Measurements from ENCODE around the gene PHETA1.

The PHETA1 gene

GRCh38 chr12:111327474-111327873, 41.4 kb downstream of the PHETA1 start:
- no peak for DNase-seq
- Mint-ChIP-seq H3K36me3 (ENCODE audit: insufficient read depth) (peaks cover 9% of the 10 kb centered on the region), H3K27me3 (peaks cover 13 to 44% of the 10 kb centered on the region in 2 donors), H3K9me3 (no peaks in the 10 kb centered on the region), H3K4me3 (no peak overlapping the region), H3K27ac (peak overlapping the region in 1 of 2 donors; percentile 10), H3K4me1 (ENCODE audit: low read depth in 2 of 2) (peaks cover 0 to 4% of the 10 kb centered on the region in 2 donors)
- no peak for ATAC-seq (replicated peaks)

- H3K4me3 Mint-ChIP-seq = no peak overlapping the region
- no peak for DNase-seq
These were observed 46.3 kb downstream of the PHETA1 start for GRCh38 chr12:111322336-111323250.

GRCh38 chr12:111321317-111321716, 47.6 kb downstream of the PHETA1 start:
- no peak overlapping the region for H3K4me3 Mint-ChIP-seq
- DNase-seq = no peak
- H3K36me3 Mint-ChIP-seq (ENCODE audit: insufficient read depth) = peaks cover under 1% of the 10 kb centered on the region
- H3K9me3 Mint-ChIP-seq = no peaks in the 10 kb centered on the region
- no peak for ATAC-seq (replicated peaks)
- H3K27ac Mint-ChIP-seq = no peak overlapping the region
- H3K4me1 Mint-ChIP-seq (ENCODE audit: low read depth in 2 of 2) = no peaks in the 10 kb centered on the region
- H3K27me3 Mint-ChIP-seq = peaks cover 13 to 24% of the 10 kb centered on the region in 2 donors

More at GRCh38 chr12:111322336-111323250, 46.3 kb downstream of the PHETA1 start:
- Mint-ChIP-seq H3K27me3 (peaks cover 2 to 18% of the 10 kb centered on the region in 2 donors), H3K36me3 (ENCODE audit: insufficient read depth) (peaks cover 3% of the 10 kb centered on the region), H3K27ac (no peak overlapping the region), H3K4me1 (ENCODE audit: low read depth in 2 of 2) (no peaks in the 10 kb centered on the region), H3K9me3 (no peaks in the 10 kb centered on the region)
- no peak for ATAC-seq (replicated peaks)

GRCh38 chr12:111320258-111321050, 48.4 kb downstream of the PHETA1 start:
- ATAC-seq (replicated peaks) = no peak
- H3K4me1 Mint-ChIP-seq (ENCODE audit: low read depth in 2 of 2) = no peaks in the 10 kb centered on the region
- no peaks in the 10 kb centered on the region for H3K9me3 Mint-ChIP-seq
- no peak overlapping the region for H3K27ac Mint-ChIP-seq
- no peak overlapping the region for H3K4me3 Mint-ChIP-seq
- peaks cover 13 to 30% of the 10 kb centered on the region in 2 donors for H3K27me3 Mint-ChIP-seq
- no peak for DNase-seq
- no peaks in the 10 kb centered on the region for H3K36me3 Mint-ChIP-seq (ENCODE audit: insufficient read depth)

- Mint-ChIP-seq H3K9me3 (no peaks in the 10 kb centered on the region), H3K36me3 (ENCODE audit: insufficient read depth) (no peaks in the 10 kb centered on the region), H3K27me3 (peaks cover 18 to 38% of the 10 kb centered on the region in 2 donors), H3K27ac (no peak overlapping the region), H3K4me3 (no peak overlapping the region), H3K4me1 (ENCODE audit: low read depth in 2 of 2) (no peaks in the 10 kb centered on the region)
- DNase-seq = no peak
- ATAC-seq (replicated peaks) = no peak
These were observed 49.2 kb downstream of the PHETA1 start for GRCh38 chr12:111319600-111320257.

- no peak overlapping the region for H3K4me3 Mint-ChIP-seq
- H3K27me3 Mint-ChIP-seq = peaks cover 26 to 49% of the 10 kb centered on the region in 2 donors
- peaks cover 4 to 5% of the 10 kb centered on the region in 2 donors for H3K4me1 Mint-ChIP-seq (ENCODE audit: low read depth in 2 of 2)
- H3K36me3 Mint-ChIP-seq (ENCODE audit: insufficient read depth) = no peaks in the 10 kb centered on the region
- H3K27ac Mint-ChIP-seq = no peak overlapping the region
- ATAC-seq (replicated peaks) (no peak), DNase-seq (no peak)
- no peaks in the 10 kb centered on the region for H3K9me3 Mint-ChIP-seq
These were observed 50.4 kb downstream of the PHETA1 start for GRCh38 chr12:111318450-111318849.

- Mint-ChIP-seq H3K36me3 (ENCODE audit: insufficient read depth) (no peaks in the 10 kb centered on the region), H3K4me3 (no peak overlapping the region), H3K27ac (no peak overlapping the region), H3K4me1 (ENCODE audit: low read depth in 2 of 2) (peaks cover 4 to 5% of the 10 kb centered on the region in 2 donors), H3K27me3 (peaks cover 26 to 49% of the 10 kb centered on the region in 2 donors), H3K9me3 (no peaks in the 10 kb centered on the region)
- no peak for ATAC-seq (replicated peaks)
- DNase-seq = no peak
These were observed 52.2 kb downstream of the PHETA1 start for GRCh38 chr12:111316671-111317070.

- Mint-ChIP-seq H3K4me1 (ENCODE audit: low read depth in 2 of 2) (peaks cover 4 to 5% of the 10 kb centered on the region in 2 donors), H3K27ac (no peak overlapping the region), H3K4me3 (no peak overlapping the region), H3K36me3 (ENCODE audit: insufficient read depth) (no peaks in the 10 kb centered on the region), H3K9me3 (no peaks in the 10 kb centered on the region), H3K27me3 (peaks cover 26 to 49% of the 10 kb centered on the region in 2 donors)
- ATAC-seq (replicated peaks) (no peak), DNase-seq (no peak)
These were observed 53.8 kb downstream of the PHETA1 start for GRCh38 chr12:111314953-111315539.

GRCh38 chr12:111313833-111314259, 55.0 kb downstream of the PHETA1 start:
- no peak overlapping the region for H3K4me3 Mint-ChIP-seq
- H3K9me3 Mint-ChIP-seq = no peaks in the 10 kb centered on the region
- H3K27ac Mint-ChIP-seq = no peak overlapping the region
- H3K36me3 Mint-ChIP-seq (ENCODE audit: insufficient read depth) = no peaks in the 10 kb centered on the region
- ATAC-seq (replicated peaks) (peak; percentile 50), DNase-seq (peak; percentile 62 to 65 (median 63))
- H3K27me3 Mint-ChIP-seq = peaks cover 26 to 43% of the 10 kb centered on the region in 2 donors
- peaks cover 4 to 5% of the 10 kb centered on the region in 2 donors for H3K4me1 Mint-ChIP-seq (ENCODE audit: low read depth in 2 of 2)

- H3K36me3 Mint-ChIP-seq (ENCODE audit: insufficient read depth) = no peaks in the 10 kb centered on the region
- ATAC-seq (replicated peaks) (no peak), DNase-seq (no peak)
- no peak overlapping the region for H3K27ac Mint-ChIP-seq
- peaks cover 4 to 5% of the 10 kb centered on the region in 2 donors for H3K4me1 Mint-ChIP-seq (ENCODE audit: low read depth in 2 of 2)
- H3K9me3 Mint-ChIP-seq = no peaks in the 10 kb centered on the region
- peaks cover 25 to 39% of the 10 kb centered on the region in 2 donors for H3K27me3 Mint-ChIP-seq
- H3K4me3 Mint-ChIP-seq = no peak overlapping the region
These were observed 56.2 kb downstream of the PHETA1 start for GRCh38 chr12:111312708-111313107.

GRCh38 chr12:111312016-111312415, 56.9 kb downstream of the PHETA1 start:
- ATAC-seq (replicated peaks) (no peak), DNase-seq (no peak)
- Mint-ChIP-seq H3K4me3 (no peak overlapping the region), H3K9me3 (peaks cover 0 to 3% of the 10 kb centered on the region in 2 donors), H3K4me1 (ENCODE audit: low read depth in 2 of 2) (peaks cover 4 to 5% of the 10 kb centered on the region in 2 donors), H3K27ac (no peak overlapping the region), H3K27me3 (peaks cover 18 to 32% of the 10 kb centered on the region in 2 donors), H3K36me3 (ENCODE audit: insufficient read depth) (no peaks in the 10 kb centered on the region)

- Mint-ChIP-seq H3K4me1 (ENCODE audit: low read depth in 2 of 2) (peaks cover 4 to 5% of the 10 kb centered on the region in 2 donors), H3K36me3 (ENCODE audit: insufficient read depth) (no peaks in the 10 kb centered on the region), H3K27ac (no peak overlapping the region), H3K9me3 (peaks cover 1 to 3% of the 10 kb centered on the region in 2 donors), H3K4me3 (no peak overlapping the region), H3K27me3 (peaks cover 12 to 23% of the 10 kb centered on the region in 2 donors)
- no peak for ATAC-seq (replicated peaks)
- DNase-seq = no peak
These were observed 57.9 kb downstream of the PHETA1 start for GRCh38 chr12:111311011-111311410.
